ENCODE measurements around the gene FUT8. TPM values are rescaled to one million over a fixed set of nuclear protein-coding genes. Genes with fewer than 3 reads are reported as not detected.
A peak's percentile ranks its signal among the peaks of the same experiment; 100 is the strongest.

FUT8 gene
- total and polyA plus RNA-seq, 4 donors: 1.1 to 14.1 (median 4.0) TPM

DNA sequence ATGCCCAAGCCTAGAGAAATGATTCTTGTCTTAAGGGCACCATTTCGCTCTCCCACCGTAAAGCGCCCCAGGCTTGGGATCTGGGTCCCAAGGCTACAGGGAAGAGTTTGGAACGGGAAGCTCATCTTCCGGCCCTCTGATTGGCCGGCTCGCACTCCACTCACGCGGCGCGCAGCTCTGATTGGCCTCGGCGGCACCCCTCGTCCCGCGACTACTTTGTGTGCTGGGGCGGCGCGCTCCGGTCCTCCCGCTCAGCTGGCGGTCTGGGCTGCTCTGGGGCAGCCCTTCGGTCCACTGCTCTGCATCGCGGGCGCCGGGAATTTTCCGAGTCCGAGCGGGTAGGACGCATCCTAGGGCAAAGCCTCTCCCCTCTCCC is 886 bp upstream of the FUT8 start:
- no peaks in the 10 kb centered on the region for H3K27me3 ChIP-seq (ENCODE audit: control insufficient read depth in 4 of 4, insufficient read depth in 4 of 4, low read length in 3 of 4)
- DNase-seq (ENCODE audit: low spot score): peak; percentile 84
- H3K9ac ChIP-seq (ENCODE audit: low read depth in 1 of 2, low read length in 2 of 2): peak overlapping the region; percentile 50 to 88
- no peaks in the 10 kb centered on the region for H3K36me3 ChIP-seq (ENCODE audit: control insufficient read depth in 4 of 4, insufficient read depth in 3 of 4, low read depth in 1 of 4, low read length in 3 of 4)
- H3K4me1 ChIP-seq (ENCODE audit: control insufficient read depth in 4 of 4, insufficient read depth in 4 of 4, low read length in 3 of 4): peaks cover 0 to 22% (median 10%) of the 10 kb centered on the region in 4 donors
- H3K27ac ChIP-seq (ENCODE audit: low read depth in 1 of 2, low read length in 2 of 2): peak overlapping the region; percentile 81 to 87
- peak overlapping the region; percentile 82 to 86 (median 85) for H3K4me3 ChIP-seq (ENCODE audit: low read depth in 1 of 3, low read length in 3 of 3)
- TF ChIP-seq ATF3 (IDR thresholded peaks at IDR 0.05): no peak
- TF ChIP-seq SP1 (IDR thresholded peaks at IDR 0.05): peak; percentile 78
- TF ChIP-seq GABPA (IDR thresholded peaks at IDR 0.05 in 1 of 2, conservative IDR thresholded peaks at IDR 0.05 in 1 of 2): peak in 1 of 2 donors; percentile 43
- no peak for TF ChIP-seq YY1 (IDR thresholded peaks at IDR 0.05)
- TF ChIP-seq, protein P1, sequence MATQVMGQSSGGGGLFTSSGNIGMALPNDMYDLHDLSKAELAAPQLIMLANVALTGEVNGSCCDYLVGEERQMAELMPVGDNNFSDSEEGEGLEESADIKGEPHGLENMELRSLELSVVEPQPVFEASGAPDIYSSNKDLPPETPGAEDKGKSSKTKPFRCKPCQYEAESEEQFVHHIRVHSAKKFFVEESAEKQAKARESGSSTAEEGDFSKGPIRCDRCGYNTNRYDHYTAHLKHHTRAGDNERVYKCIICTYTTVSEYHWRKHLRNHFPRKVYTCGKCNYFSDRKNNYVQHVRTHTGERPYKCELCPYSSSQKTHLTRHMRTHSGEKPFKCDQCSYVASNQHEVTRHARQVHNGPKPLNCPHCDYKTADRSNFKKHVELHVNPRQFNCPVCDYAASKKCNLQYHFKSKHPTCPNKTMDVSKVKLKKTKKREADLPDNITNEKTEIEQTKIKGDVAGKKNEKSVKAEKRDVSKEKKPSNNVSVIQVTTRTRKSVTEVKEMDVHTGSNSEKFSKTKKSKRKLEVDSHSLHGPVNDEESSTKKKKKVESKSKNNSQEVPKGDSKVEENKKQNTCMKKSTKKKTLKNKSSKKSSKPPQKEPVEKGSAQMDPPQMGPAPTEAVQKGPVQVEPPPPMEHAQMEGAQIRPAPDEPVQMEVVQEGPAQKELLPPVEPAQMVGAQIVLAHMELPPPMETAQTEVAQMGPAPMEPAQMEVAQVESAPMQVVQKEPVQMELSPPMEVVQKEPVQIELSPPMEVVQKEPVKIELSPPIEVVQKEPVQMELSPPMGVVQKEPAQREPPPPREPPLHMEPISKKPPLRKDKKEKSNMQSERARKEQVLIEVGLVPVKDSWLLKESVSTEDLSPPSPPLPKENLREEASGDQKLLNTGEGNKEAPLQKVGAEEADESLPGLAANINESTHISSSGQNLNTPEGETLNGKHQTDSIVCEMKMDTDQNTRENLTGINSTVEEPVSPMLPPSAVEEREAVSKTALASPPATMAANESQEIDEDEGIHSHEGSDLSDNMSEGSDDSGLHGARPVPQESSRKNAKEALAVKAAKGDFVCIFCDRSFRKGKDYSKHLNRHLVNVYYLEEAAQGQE (IDR thresholded peaks at IDR 0.05): peak; percentile 18
- H3K9me3 ChIP-seq (ENCODE audit: control insufficient read depth in 4 of 4, low read length in 3 of 4): no peaks in the 10 kb centered on the region
- under 1% methylated on average over 31 of the region's 31 CpGs for WGBS

DNA sequence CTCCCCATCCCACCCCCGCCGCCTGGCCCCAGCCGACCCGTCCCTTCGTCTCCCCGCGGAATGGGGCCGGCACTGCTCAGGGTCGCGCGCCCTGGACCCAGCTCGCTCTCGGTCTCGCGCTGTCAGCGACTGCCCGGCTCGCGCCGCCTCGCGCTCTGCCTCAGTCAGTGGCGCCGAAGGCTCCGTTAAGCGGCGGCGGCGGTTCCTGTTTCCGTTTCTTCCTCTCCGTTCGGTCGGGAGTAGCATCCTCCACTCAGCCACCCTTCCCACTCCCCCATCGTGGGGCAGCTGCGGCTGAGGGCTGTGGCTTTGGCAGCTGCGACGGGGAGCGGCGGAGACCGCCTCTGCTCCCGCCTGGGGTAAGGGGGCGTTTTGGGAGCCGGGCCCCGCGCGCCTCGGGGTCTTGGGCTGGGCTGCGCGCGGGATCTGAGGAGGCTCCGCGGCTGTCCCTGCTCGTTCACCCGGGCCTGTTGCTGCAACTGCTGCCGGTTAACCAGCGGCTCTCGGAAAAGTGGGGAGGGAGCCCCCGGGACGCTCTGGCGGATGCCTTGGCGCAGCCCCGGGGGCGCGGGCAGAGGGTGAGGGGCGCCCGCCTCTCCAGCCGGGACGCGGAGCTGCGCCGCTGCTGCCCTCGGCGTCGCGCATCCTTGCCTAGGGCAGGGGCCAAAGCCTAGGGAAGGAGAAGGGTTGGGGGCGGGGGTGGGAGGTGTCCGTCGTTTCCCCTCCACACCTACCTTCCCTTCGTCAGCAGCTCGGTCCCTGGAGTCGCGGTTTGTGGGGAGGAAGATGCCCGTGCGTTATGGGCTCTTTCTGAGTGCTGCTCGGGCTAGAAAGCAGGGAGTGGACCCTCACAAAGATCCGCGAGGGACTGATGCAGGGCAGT is 567 bp downstream of the FUT8 start:
- 2% methylated on average over 87 of the region's 87 CpGs for WGBS
- peaks cover 0 to 22% (median 10%) of the 10 kb centered on the region in 4 donors for H3K4me1 ChIP-seq (ENCODE audit: control insufficient read depth in 4 of 4, insufficient read depth in 4 of 4, low read length in 3 of 4)
- no peaks in the 10 kb centered on the region for H3K27me3 ChIP-seq (ENCODE audit: control insufficient read depth in 4 of 4, insufficient read depth in 4 of 4, low read length in 3 of 4)
- H3K9me3 ChIP-seq (ENCODE audit: control insufficient read depth in 4 of 4, low read length in 3 of 4): no peaks in the 10 kb centered on the region
- H3K36me3 ChIP-seq (ENCODE audit: control insufficient read depth in 4 of 4, insufficient read depth in 3 of 4, low read depth in 1 of 4, low read length in 3 of 4): no peaks in the 10 kb centered on the region
- H3K9ac ChIP-seq (ENCODE audit: low read depth in 1 of 2, low read length in 2 of 2): peak overlapping the region in 1 of 2 donors; percentile 7
- TF ChIP-seq FOXA2 (IDR thresholded peaks at IDR 0.05): no peak
- no peak for TF ChIP-seq EGR1 (IDR thresholded peaks at IDR 0.05; ENCODE audit: low read depth in 2 of 2)
- TF ChIP-seq, protein P2, sequence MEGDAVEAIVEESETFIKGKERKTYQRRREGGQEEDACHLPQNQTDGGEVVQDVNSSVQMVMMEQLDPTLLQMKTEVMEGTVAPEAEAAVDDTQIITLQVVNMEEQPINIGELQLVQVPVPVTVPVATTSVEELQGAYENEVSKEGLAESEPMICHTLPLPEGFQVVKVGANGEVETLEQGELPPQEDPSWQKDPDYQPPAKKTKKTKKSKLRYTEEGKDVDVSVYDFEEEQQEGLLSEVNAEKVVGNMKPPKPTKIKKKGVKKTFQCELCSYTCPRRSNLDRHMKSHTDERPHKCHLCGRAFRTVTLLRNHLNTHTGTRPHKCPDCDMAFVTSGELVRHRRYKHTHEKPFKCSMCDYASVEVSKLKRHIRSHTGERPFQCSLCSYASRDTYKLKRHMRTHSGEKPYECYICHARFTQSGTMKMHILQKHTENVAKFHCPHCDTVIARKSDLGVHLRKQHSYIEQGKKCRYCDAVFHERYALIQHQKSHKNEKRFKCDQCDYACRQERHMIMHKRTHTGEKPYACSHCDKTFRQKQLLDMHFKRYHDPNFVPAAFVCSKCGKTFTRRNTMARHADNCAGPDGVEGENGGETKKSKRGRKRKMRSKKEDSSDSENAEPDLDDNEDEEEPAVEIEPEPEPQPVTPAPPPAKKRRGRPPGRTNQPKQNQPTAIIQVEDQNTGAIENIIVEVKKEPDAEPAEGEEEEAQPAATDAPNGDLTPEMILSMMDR (IDR thresholded peaks at IDR 0.05; ENCODE audit: low read depth, low read length, missing input control): no peak
- no peak for TF ChIP-seq ZBTB33 (IDR thresholded peaks at IDR 0.05)
- TF ChIP-seq TAF1 (conservative IDR thresholded peaks at IDR 0.05): no peak
- no peak for TF ChIP-seq HNF4G (IDR thresholded peaks at IDR 0.05)
- no peak for TF ChIP-seq SP1 (IDR thresholded peaks at IDR 0.05)
- TF ChIP-seq RXRA (IDR thresholded peaks at IDR 0.05): no peak
- TF ChIP-seq FOXA1 (IDR thresholded peaks at IDR 0.05): no peak
- no peak for TF ChIP-seq ATF3 (IDR thresholded peaks at IDR 0.05)
- no peak for TF ChIP-seq GABPA (IDR thresholded peaks at IDR 0.05 in 1 of 2, conservative IDR thresholded peaks at IDR 0.05 in 1 of 2)
- TF ChIP-seq NR2F2 (IDR thresholded peaks at IDR 0.05): no peak
- TF ChIP-seq RAD21 (IDR thresholded peaks at IDR 0.05): no peak
- TF ChIP-seq HNF4A (conservative IDR thresholded peaks at IDR 0.05): no peak
- no peak for TF ChIP-seq MAX (IDR thresholded peaks at IDR 0.05)
- no peak for TF ChIP-seq JUND (IDR thresholded peaks at IDR 0.05)
- no peak for TF ChIP-seq YY1 (IDR thresholded peaks at IDR 0.05)
- TF ChIP-seq, protein P1 (IDR thresholded peaks at IDR 0.05): no peak
- no peak for DNase-seq (ENCODE audit: low spot score)
- peak overlapping the region; percentile 30 to 87 for H3K27ac ChIP-seq (ENCODE audit: low read depth in 1 of 2, low read length in 2 of 2)
- H3K4me3 ChIP-seq (ENCODE audit: low read depth in 1 of 3, low read length in 3 of 3): peak overlapping the region; percentile 82 to 86 (median 85)

Measured in liver (tissue), 9 donors.